ENCODE measurements around the gene LYRM1.
A peak's percentile ranks its signal among the peaks of the same experiment; 100 is the strongest.

Gene LYRM1

GRCh38 chr16:20871941-20872815 lies 28.4 kb upstream of the LYRM1 start:
- DNase-seq (ENCODE audit: low read depth in 2 of 2): no peak

DNA sequence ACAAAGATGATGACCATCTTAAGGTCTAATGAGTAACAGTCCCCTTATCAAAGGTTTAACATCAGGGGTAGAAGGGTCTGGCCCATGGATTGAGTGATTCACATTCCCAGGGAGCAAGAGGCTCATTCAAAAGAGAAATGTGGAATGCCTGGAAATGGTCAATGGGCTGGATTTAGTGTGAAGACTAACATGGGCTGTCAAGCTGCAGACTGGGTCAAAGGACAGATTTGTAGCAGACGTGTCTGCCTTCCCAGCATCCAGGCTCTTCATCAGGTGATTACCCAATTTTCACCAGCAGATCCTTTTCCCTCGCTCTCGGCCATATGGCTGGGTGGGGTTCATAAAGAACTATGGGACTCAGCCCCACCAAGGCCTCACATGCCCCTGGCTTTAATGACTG lies 27.2 kb upstream of the LYRM1 start:
- no peak for DNase-seq (ENCODE audit: low read depth in 2 of 2)

DNA sequence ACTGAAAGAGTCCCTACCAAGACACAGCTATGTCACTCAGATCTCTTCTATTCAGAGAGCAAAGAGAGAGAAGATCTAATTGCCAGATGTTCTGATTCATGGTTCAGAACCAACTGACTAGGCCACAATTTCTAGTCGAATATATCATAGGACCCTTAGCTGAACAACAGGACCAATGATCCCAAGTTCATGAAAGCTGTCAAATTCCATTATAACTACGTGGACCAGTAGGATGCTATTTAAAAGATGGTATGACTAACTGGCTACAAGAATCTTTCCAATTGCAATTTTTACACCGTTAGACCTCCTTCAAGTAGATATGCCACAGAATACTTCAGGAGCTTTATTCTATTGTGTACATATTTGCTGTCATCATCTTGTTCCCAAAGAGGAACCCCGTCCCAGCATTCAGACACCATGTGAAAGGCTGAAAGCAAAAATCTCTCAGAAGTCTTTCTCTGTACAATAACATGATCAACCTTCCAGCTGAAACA lies 26.4 kb upstream of the LYRM1 start:
- DNase-seq (ENCODE audit: low read depth in 2 of 2): no peak

GRCh38 chr16:20875355-20875650 lies 25.3 kb upstream of the LYRM1 start:
- DNase-seq (ENCODE audit: low read depth in 2 of 2): no peak

GRCh38 chr16:20878682-20879147 lies 21.9 kb upstream of the LYRM1 start:
- no peak for DNase-seq (ENCODE audit: low read depth in 2 of 2)

DNA sequence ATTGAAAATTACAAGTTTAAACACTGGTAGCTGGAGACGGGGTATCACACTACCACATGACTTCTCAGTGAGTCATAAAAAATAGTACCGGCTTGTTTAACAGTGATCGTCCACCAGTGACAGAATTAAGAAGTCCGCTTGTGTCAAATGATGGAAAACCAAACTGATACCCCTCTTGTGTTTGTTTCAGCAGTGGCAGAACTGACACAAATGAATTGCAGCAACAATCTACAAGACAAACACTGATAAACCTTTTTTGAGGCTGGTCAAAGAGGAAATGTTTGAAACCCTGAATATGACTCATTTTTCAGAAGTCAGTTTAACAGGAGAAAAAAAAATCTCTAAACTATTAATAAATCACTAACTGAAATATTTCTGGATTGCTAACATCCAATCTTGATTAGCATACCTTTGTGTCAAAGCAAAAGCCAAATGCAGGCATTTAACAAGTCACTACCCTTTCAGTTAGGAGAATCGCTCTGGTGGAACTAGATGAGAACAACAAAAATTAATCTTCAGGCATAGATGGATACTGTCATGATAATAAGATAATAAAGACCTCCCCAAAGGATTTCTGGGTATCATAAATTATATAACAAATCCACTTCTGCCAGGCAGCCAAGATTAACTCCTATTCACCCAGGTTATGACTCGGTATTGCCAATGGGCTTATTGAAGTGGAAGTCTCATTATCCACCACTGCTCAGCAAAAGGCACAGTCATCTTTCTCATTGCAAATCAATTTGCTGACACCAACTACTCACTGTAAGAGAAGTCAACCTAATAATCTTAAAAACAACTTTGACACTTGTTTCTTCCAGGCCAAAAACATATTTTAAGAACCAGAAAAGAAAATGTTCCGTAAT lies 21.2 kb upstream of the LYRM1 start:
- no peak for DNase-seq (ENCODE audit: low read depth in 2 of 2)

GRCh38 chr16:20880867-20881502 lies 19.6 kb upstream of the LYRM1 start:
- DNase-seq (ENCODE audit: low read depth in 2 of 2): no peak

DNA sequence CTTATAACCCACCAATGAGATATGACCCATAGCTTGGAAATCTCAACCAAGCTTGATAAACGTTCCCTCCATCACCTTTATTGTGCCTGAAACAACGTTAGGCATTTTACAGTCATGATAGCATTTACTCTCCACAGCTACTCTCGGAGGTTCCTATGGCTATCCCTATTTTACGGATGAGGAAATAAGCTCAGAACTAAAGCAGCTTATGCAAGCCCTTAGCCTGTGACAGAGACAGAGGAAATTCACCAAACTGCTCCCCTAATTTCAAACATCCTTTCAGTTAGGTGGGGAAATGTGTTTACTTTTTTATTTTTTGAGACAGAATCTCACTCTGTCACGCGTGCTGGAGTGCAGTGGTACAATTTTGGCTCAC lies 19.1 kb upstream of the LYRM1 start:
- no peak for DNase-seq (ENCODE audit: low read depth in 2 of 2)

- no peak for DNase-seq (ENCODE audit: low read depth in 2 of 2)
Measured at GRCh38 chr16:20883554-20884239, 16.9 kb upstream of the LYRM1 start.

DNA sequence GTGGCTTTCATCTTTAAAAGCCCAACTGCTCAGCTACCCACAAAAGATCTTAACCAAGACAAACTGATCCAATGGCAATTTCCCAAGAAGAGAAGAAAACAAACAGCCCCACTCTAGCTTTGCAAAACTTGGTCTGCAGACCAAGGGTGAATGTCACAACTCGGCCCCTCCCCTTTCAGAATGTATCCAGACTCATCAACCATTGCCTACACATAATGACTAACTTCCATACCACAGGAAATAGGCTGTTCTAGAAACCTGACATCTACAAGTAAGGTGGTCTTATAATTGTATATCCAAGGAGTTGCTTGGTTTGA lies 16.4 kb upstream of the LYRM1 start:
- DNase-seq (ENCODE audit: low read depth in 2 of 2): no peak

DNA sequence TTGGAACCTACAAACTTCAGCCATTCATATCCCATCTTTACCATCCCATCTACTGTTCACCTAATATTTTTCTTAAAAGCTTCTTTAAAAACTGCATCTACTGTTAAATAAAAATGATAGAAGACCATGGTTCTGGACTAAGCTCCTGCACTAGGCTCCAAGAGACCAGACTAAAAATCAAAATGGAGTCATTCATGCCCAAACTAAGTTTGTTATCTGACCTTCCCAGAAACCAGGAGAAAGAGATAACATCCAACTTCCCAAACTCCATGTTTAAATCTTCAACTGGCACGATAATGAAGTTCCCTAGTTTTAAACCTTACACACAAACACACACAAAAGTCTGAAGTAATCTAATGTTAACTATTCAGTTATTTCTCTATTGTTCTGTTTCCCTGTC lies 14.3 kb upstream of the LYRM1 start:
- no peak for DNase-seq (ENCODE audit: low read depth in 2 of 2)

- DNase-seq (ENCODE audit: low read depth in 2 of 2): no peak
Measured at GRCh38 chr16:20887207-20887606, 13.4 kb upstream of the LYRM1 start.

- no peak for DNase-seq (ENCODE audit: low read depth in 2 of 2)
Measured at GRCh38 chr16:20889625-20890275, 10.8 kb upstream of the LYRM1 start.

- no peak for DNase-seq (ENCODE audit: low read depth in 2 of 2)
Measured at GRCh38 chr16:20894388-20894787, 6.2 kb upstream of the LYRM1 start.

- DNase-seq (ENCODE audit: low read depth in 2 of 2): no peak
Measured at GRCh38 chr16:20897253-20897897, 3.2 kb upstream of the LYRM1 start.

GRCh38 chr16:20897922-20898321 lies 2.6 kb upstream of the LYRM1 start:
- DNase-seq (ENCODE audit: low read depth in 2 of 2): no peak

- no peak for DNase-seq (ENCODE audit: low read depth in 2 of 2)
Measured at GRCh38 chr16:20899071-20899470, 1.5 kb upstream of the LYRM1 start.

DNA sequence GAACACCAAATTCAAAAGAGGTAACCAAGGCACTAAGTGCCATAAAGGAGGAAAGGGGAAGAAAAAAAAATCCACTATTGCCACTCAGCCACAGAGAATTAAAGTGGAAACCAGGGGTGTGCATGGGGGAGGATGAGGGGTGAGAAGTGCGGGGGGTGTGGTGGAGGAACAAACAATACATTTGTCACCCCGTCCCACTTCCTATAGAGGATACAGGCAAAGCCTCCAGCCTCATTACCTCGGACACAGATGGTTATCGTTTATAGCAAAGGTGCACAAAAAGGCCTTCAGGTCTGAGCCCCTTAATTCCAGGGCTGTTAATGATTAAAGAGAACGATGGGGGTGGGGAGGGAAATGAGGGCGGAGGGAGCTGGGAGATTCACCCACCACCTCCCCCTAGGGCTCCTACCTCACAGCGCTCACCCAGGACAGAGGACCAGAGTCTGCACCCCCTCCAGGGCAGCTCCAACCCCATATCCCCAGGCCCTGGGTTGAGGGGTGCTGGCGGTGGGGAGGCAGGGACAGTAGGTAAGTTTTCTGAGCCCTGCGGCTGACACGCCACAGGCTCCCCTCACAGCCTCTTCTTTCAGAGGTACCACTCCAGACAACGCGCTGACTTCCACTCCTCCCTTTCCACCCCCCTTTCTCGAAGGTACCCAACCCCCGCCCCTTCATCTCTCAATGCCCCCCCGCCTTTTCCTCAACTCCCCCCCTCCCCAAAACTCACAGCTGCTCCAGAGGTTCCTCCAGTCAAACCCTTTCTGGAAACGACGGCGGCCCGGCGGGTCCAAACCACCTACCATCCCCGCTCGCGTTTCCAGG lies 883 bp upstream of the LYRM1 start:
- DNase-seq (ENCODE audit: low read depth in 2 of 2): peak in 1 of 2 donors; percentile 2

DNA sequence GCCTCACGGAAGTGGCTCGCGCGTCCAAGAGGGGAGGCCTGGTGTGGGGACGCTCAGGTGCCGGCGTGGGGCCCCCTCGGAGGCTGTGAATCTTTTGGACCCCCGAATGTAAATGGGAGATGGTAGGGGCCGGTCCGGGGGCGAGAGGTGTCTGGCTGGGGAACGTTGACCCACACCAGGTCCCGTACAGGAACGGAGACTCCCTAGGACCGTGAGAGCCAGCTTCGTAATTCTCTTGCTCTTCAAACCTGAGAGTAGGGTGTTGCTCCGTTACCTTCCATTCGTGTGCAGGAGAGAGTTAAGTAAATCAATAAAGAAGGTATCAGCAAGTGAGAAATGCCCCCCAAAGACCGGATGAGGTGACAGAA lies 481 bp downstream of the LYRM1 start:
- DNase-seq (ENCODE audit: low read depth in 2 of 2): no peak
